Suprapubic skin (tissue), 4 donors: Measurements from ENCODE around the gene STON2.

Experiments used
- EP300 ChIP-seq: sonication (generic); formaldehyde crosslinking; IDR thresholded peaks from one replicate; pipeline ENCODE4 v1.6.1; 2017; ENCODE audit warnings: antibody characterized with exemption
- POLR2A ChIP-seq, 2 donors: fragments of 450-650 bp; IDR thresholded peaks; one replicate each; pipeline ENCODE4 v1.6.1; 2017; ENCODE audit warnings: antibody characterized with exemption in 2 of 2, mild to moderate bottlenecking in 2 of 2, moderate library complexity in 2 of 2
- POLR2AphosphoS5 ChIP-seq, 3 donors: sonication (generic); formaldehyde crosslinking; IDR thresholded peaks; one replicate each; pipeline ENCODE4 v1.6.1; 2017; ENCODE audit warnings: antibody characterized with exemption in 3 of 3
- TF ChIP-seq, protein P1 (sequence below), 2 donors: fragments of 200-600 bp in 1 of 2; fragments of 450-650 bp in 1 of 2; sonication (generic) in 1 of 2; IDR thresholded peaks; one replicate each; pipeline ENCODE4 v1.5.1; 2016 to 2019; ENCODE audit warnings: antibody characterized with exemption in 2 of 2, mild to moderate bottlenecking in 1 of 2, moderate library complexity in 1 of 2

DNA sequence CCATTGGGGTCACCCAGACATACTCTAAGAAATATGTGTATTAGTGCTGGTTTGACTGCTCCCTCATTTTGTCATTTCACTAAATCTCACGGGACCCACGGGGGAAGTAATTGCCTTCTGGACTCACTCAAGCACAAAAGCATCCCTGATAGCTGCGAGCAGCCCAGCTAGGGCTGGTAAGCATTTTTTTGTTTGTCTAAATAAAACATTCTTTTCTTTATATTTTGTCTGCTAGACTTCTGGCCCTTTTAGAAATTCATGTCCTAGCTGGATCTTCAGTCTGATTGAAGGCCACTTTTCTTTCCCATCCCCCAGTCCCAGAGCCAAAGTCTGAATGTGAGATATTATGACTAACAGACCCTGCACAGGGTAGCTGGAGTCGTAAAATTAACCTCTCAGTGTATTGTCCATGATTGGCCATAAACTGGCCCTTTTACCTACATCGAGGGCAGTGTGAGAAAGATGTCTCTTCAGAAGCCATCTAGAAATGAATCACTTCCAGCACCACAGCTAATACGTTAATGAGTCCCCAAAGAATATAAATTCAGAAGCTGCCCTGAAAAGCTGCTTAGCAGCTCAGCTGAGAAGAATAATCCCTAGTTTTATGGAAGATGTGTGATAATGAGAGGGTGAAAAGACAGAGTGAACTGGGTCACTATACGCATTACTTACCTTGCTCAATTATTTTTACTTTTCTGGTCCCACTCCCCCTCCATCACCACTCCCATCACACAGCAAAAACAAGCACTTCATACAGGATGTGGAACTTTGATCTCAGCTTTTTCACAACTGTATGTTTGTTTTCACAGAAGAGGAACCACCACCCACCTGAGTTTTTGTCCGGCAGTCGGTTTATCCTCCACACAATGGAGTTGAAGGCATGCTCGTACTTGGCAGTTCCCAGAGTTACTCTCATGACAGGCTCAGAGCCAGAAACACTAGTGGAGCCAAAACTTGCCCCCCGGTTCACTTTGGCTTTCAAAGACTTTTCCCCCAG, 123.8 kb downstream of the STON2 start:
- TF ChIP-seq POLR2A (IDR thresholded peaks at IDR 0.05) (no peak), EP300 (no peak), POLR2AphosphoS5 (IDR thresholded peaks at IDR 0.05) (no peak)
- TF ChIP-seq, protein P1, sequence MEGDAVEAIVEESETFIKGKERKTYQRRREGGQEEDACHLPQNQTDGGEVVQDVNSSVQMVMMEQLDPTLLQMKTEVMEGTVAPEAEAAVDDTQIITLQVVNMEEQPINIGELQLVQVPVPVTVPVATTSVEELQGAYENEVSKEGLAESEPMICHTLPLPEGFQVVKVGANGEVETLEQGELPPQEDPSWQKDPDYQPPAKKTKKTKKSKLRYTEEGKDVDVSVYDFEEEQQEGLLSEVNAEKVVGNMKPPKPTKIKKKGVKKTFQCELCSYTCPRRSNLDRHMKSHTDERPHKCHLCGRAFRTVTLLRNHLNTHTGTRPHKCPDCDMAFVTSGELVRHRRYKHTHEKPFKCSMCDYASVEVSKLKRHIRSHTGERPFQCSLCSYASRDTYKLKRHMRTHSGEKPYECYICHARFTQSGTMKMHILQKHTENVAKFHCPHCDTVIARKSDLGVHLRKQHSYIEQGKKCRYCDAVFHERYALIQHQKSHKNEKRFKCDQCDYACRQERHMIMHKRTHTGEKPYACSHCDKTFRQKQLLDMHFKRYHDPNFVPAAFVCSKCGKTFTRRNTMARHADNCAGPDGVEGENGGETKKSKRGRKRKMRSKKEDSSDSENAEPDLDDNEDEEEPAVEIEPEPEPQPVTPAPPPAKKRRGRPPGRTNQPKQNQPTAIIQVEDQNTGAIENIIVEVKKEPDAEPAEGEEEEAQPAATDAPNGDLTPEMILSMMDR (IDR thresholded peaks at IDR 0.05): no peak
